Stimulated activated naive B cell treated with anti-CD40 and anti-IgM and Interleukin-4, amounts not matched to agents 10 μg/mL and 1 μg/mL and 100 μg/mL, for 72 hours (primary cell): ENCODE measurements around the gene LRIG1.
A peak's percentile ranks its signal among the peaks of the same experiment; 100 is the strongest.

Source experiments
- ATAC-seq, 2 donors: fragments of 150-1000 bp; cut with Tn5 transposase; replicated peaks; 2 replicates each; pipeline ENCODE4 v1.10.0; 2021; ENCODE audit warnings: moderate library complexity in 1 of 2
- DNase-seq: peaks from one replicate; pipeline ENCODE4 v3.0.0; 2021
- H3K27ac Mint-ChIP-seq: one replicate; pipeline ENCODE4 v1.8.0; 2022; ENCODE audit warnings: mild to moderate bottlenecking, mixed read lengths
- H3K27me3 Mint-ChIP-seq, 2 donors: one replicate each; pipeline ENCODE4 v1.8.0; 2022; ENCODE audit warnings: mixed read lengths in 2 of 2
- H3K36me3 Mint-ChIP-seq, 2 donors: one replicate each; pipeline ENCODE4 v1.8.0; 2022; ENCODE audit warnings: mixed read lengths in 2 of 2, mild to moderate bottlenecking in 1 of 2
- H3K4me1 Mint-ChIP-seq, 2 donors: one replicate each; pipeline ENCODE4 v1.8.0; 2022; ENCODE audit warnings: mixed read lengths in 2 of 2, mild to moderate bottlenecking in 1 of 2
- H3K4me3 Mint-ChIP-seq, 2 donors: one replicate each; pipeline ENCODE4 v1.8.0; 2022; ENCODE audit warnings: mild to moderate bottlenecking in 2 of 2, mixed read lengths in 2 of 2, moderate library complexity in 1 of 2
- H3K9me3 Mint-ChIP-seq, 2 donors: one replicate each; pipeline ENCODE4 v1.8.0; 2022; ENCODE audit warnings: mixed read lengths in 2 of 2, mild to moderate bottlenecking in 1 of 2

Gene LRIG1

GRCh38 chr3:66463730-66464511 lies 36.9 kb downstream of the LRIG1 start:
- H3K36me3 Mint-ChIP-seq = peaks cover 0 to 4% of the 10 kb centered on the region in 2 donors
- ATAC-seq = no peak

DNA sequence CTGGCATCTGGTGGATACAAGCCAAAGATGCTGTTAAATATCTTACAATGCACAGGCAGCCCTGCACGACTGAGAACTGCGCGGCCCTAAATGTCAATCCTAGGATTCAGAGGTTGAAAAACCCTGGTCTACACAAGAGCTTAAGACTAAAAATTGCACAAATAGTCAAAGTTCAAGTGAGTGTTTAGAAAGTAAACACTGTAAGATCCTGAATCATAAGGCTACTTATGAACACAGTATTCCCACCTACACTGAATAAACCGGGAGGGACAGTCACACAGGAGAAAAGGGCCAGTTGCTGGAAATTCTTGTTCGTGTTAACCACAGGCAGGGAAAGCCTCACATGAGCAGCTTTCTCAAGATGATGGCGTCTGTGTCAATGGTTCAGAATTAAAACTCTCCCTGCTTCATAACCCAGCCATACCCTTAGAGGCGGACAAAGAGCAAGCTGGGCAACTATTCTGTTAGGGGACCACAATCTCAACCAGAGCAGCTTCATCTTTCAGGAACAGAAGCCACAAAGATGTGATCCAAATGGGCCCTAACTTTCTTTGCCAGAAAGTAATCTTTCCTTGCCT lies 37.7 kb downstream of the LRIG1 start:
- Mint-ChIP-seq H3K36me3 (peaks cover 0 to 4% of the 10 kb centered on the region in 2 donors), H3K27ac (no peak overlapping the region), H3K4me1 (peaks cover 5 to 16% of the 10 kb centered on the region in 2 donors), H3K27me3 (peaks cover 4 to 12% of the 10 kb centered on the region in 2 donors), H3K4me3 (no peak overlapping the region), H3K9me3 (no peaks in the 10 kb centered on the region)
- ATAC-seq (no peak), DNase-seq (no peak)

More at GRCh38 chr3:66463730-66464511, 36.9 kb downstream of the LRIG1 start:
- Mint-ChIP-seq H3K27ac (no peak overlapping the region), H3K4me1 (peaks cover 8 to 23% of the 10 kb centered on the region in 2 donors), H3K4me3 (no peak overlapping the region), H3K9me3 (no peaks in the 10 kb centered on the region), H3K27me3 (peaks cover 4 to 12% of the 10 kb centered on the region in 2 donors)
- no peak for DNase-seq

DNA sequence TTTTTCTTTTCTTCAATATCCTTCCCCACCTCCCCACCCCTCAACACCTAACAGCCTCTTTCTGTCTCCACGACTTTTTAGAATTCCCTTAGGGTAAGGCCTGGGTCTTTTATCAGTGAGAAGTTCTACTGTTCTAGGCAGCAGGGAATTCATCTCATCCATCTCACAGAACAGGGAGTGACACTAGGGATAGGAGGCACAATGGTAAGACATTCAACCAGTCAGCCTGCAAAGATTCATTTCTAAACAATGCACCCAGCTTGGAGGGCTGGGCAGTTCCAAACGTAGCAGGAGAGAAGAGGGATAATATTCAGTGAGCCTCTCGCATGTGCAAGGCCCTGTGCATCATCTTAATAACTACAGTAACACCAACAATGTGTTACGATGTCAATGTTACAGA lies 43.6 kb downstream of the LRIG1 start:
- no peak for DNase-seq
- peaks cover 0 to 12% of the 10 kb centered on the region in 2 donors for H3K27me3 Mint-ChIP-seq
- no peak overlapping the region for H3K27ac Mint-ChIP-seq
- H3K4me1 Mint-ChIP-seq = peaks cover 0 to 7% of the 10 kb centered on the region in 2 donors
- no peak for ATAC-seq
- H3K36me3 Mint-ChIP-seq = peaks cover 6 to 7% of the 10 kb centered on the region in 2 donors
- no peaks in the 10 kb centered on the region for H3K9me3 Mint-ChIP-seq
- H3K4me3 Mint-ChIP-seq = no peak overlapping the region

DNA sequence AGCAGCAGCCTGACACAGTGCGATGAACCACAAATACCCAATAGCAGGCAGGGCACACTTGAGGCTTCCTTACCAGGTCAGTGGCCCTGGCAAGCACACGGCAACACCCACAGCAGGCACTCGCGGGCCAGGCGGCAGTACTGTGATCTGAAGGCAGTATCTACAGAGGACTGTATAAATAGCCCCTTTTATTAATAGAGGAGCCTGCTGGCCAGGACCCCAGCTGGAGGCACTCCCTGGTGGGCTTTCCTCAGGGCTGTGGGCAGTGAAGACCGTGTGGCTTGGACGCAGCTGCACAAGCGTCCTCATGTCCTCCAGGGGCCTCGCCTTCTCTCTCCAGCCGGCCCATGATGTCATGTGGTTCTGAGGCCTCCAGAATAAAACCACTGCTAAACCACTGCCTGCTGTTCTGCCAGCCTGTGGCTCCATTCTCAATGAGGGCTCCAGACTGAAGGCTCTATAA lies 44.1 kb downstream of the LRIG1 start:
- peak in 1 of 2 donors; percentile 67 for ATAC-seq
- no peak overlapping the region for H3K27ac Mint-ChIP-seq
- peaks cover 3 to 6% of the 10 kb centered on the region in 2 donors for H3K36me3 Mint-ChIP-seq

GRCh38 chr3:66454464-66454859 lies 46.4 kb downstream of the LRIG1 start:
- Mint-ChIP-seq H3K27ac (no peak overlapping the region), H3K36me3 (peaks cover 6% of the 10 kb centered on the region in 2 donors), H3K9me3 (no peaks in the 10 kb centered on the region), H3K4me1 (peaks cover 3 to 21% of the 10 kb centered on the region in 2 donors), H3K27me3 (peaks cover 0 to 12% of the 10 kb centered on the region in 2 donors), H3K4me3 (no peak overlapping the region)
- no peak for DNase-seq
- ATAC-seq = no peak

More for the DNA sequence above, 44.1 kb downstream of the LRIG1 start:
- no peak for DNase-seq
- H3K9me3 Mint-ChIP-seq = no peaks in the 10 kb centered on the region
- peaks cover 0 to 12% of the 10 kb centered on the region in 2 donors for H3K27me3 Mint-ChIP-seq
- H3K4me3 Mint-ChIP-seq = no peak overlapping the region
- H3K4me1 Mint-ChIP-seq = peaks cover 0 to 7% of the 10 kb centered on the region in 2 donors

- H3K4me3 Mint-ChIP-seq = no peak overlapping the region
- H3K27ac Mint-ChIP-seq = no peak overlapping the region
- peaks cover 6% of the 10 kb centered on the region in 2 donors for H3K36me3 Mint-ChIP-seq
- DNase-seq = no peak
- peaks cover 3 to 24% of the 10 kb centered on the region in 2 donors for H3K4me1 Mint-ChIP-seq
- peaks cover 0 to 12% of the 10 kb centered on the region in 2 donors for H3K27me3 Mint-ChIP-seq
- H3K9me3 Mint-ChIP-seq = no peaks in the 10 kb centered on the region
- ATAC-seq = no peak
Observed at GRCh38 chr3:66453651-66454463, 47.0 kb downstream of the LRIG1 start.

GRCh38 chr3:66452303-66453011 lies 48.4 kb downstream of the LRIG1 start:
- Mint-ChIP-seq H3K4me3 (no peak overlapping the region), H3K9me3 (no peaks in the 10 kb centered on the region), H3K27me3 (peaks cover 0 to 12% of the 10 kb centered on the region in 2 donors), H3K27ac (no peak overlapping the region), H3K36me3 (peaks cover 6 to 9% of the 10 kb centered on the region in 2 donors), H3K4me1 (peaks cover 6 to 24% of the 10 kb centered on the region in 2 donors)
- DNase-seq (no peak), ATAC-seq (no peak)

DNA sequence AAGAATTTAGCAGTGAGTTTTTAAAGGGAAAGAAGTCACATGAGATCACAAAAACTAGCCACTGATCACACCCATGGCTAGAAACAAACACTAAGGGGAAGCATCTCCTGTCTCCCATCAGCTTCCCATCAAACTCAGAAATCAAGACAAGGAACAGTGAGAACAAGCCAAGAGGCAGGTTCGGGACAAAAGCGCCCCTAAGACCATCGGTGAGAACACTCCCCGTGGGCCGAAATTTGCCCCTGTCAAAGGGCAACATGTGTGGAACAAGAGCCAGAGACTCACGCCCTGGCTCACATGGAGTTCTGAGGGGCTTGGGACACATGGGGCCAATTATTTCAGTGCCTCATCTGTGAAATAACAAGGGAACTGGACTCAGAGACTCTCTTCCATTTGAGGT lies 49.1 kb downstream of the LRIG1 start:
- H3K27me3 Mint-ChIP-seq = peaks cover 0 to 5% of the 10 kb centered on the region in 2 donors
- H3K27ac Mint-ChIP-seq = no peak overlapping the region
- peaks cover 6 to 22% of the 10 kb centered on the region in 2 donors for H3K4me1 Mint-ChIP-seq
- no peaks in the 10 kb centered on the region for H3K9me3 Mint-ChIP-seq
- ATAC-seq = no peak
- peaks cover 3 to 9% of the 10 kb centered on the region in 2 donors for H3K36me3 Mint-ChIP-seq
- H3K4me3 Mint-ChIP-seq = no peak overlapping the region
- no peak for DNase-seq

DNA sequence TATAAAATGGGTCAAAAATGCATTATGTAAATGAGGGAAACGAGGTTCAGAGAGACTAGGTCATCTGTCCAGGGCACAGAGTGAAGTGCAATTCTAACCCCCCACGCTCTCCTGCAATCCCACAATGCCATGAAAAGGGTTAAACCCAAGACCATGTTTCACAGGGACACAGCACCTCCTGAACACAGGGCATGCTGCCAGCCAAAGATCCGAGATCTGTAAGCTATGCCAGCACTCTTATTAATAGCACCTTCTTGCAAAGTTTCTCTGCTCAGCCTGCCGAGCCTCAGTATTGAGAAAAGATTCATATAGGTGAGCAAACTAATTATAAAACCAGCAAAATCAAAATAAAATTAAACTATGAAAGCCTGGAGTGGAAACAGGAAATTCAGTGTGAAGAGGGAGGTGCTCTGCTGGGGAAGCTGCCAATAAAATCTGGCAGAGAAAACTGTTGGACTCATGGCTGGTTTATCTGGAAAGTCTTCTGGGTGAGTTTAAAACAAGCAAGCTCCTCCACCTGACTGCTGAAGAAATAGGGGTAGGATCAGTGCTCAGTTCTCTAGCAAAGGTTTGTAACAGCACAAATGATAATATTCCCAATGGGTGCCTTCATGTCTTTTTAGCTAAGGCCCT lies 50.3 kb downstream of the LRIG1 start:
- Mint-ChIP-seq H3K27ac (no peak overlapping the region), H3K9me3 (no peaks in the 10 kb centered on the region), H3K36me3 (peaks cover 0 to 7% of the 10 kb centered on the region in 2 donors), H3K4me3 (no peak overlapping the region), H3K4me1 (peaks cover 6 to 17% of the 10 kb centered on the region in 2 donors), H3K27me3 (no peaks in the 10 kb centered on the region)
- ATAC-seq (no peak), DNase-seq (no peak)

- no peak overlapping the region for H3K4me3 Mint-ChIP-seq
- peaks cover 6 to 17% of the 10 kb centered on the region in 2 donors for H3K4me1 Mint-ChIP-seq
- H3K9me3 Mint-ChIP-seq = no peaks in the 10 kb centered on the region
- H3K27me3 Mint-ChIP-seq = no peaks in the 10 kb centered on the region
- DNase-seq = no peak
- H3K36me3 Mint-ChIP-seq = peaks cover 0 to 7% of the 10 kb centered on the region in 2 donors
- H3K27ac Mint-ChIP-seq = no peak overlapping the region
- peak; percentile 83 to 85 for ATAC-seq
Observed at GRCh38 chr3:66449411-66449974, 51.3 kb downstream of the LRIG1 start.

- no peak for DNase-seq
- Mint-ChIP-seq H3K9me3 (no peaks in the 10 kb centered on the region), H3K36me3 (peaks cover 0 to 12% of the 10 kb centered on the region in 2 donors), H3K27me3 (no peaks in the 10 kb centered on the region), H3K4me3 (no peak overlapping the region), H3K27ac (no peak overlapping the region), H3K4me1 (peaks cover 16 to 20% of the 10 kb centered on the region in 2 donors)
- ATAC-seq = no peak
Observed at GRCh38 chr3:66444146-66444644, 56.6 kb downstream of the LRIG1 start.

GRCh38 chr3:66443118-66443803 lies 57.6 kb downstream of the LRIG1 start:
- no peak overlapping the region for H3K4me3 Mint-ChIP-seq
- H3K4me1 Mint-ChIP-seq = peaks cover 18 to 22% of the 10 kb centered on the region in 2 donors
- ATAC-seq (no peak), DNase-seq (no peak)
- no peaks in the 10 kb centered on the region for H3K9me3 Mint-ChIP-seq
- H3K27me3 Mint-ChIP-seq = no peaks in the 10 kb centered on the region
- H3K36me3 Mint-ChIP-seq = peaks cover 0 to 8% of the 10 kb centered on the region in 2 donors
- no peak overlapping the region for H3K27ac Mint-ChIP-seq
